K562 (cell line): ENCODE data around the gene SLC46A3. TPM values are rescaled to one million over a fixed set of nuclear protein-coding genes. Genes with fewer than 3 reads are reported as not detected.

Experiments used
- ATAC-seq: fragments of 200-7000 bp; cut with Tn5 transposase; 3 replicates; pipeline ENCODE4 v1.9.1; 2020; ENCODE audit warnings: moderate library complexity
- BruUV-seq: library from RNA; stranded (reverse); fragments of 400-500 nt; replicated peaks from 2 replicates; lab custom pipeline; 2021; lab: Mats Ljungman, UMichigan
- CTCF ChIA-PET: fragments of 300-600 bp; formaldehyde crosslinking; extraction: SDS; loops from one replicate; lab custom pipeline; 2021; ENCODE audit warnings: low intra/inter-chr PET ratio; lab: Yijun Ruan, JAX
- POLR2A ChIA-PET: fragments of 300-600, 350-650 bp; sonication (Branson Sonifier 250); formaldehyde crosslinking; extraction: SDS; loops from one replicate; lab custom pipeline; 2021; ENCODE audit warnings: antibody characterized with exemption, inconsistent platforms; lab: Yijun Ruan, JAX
- DNase-seq, 4 experiments: peaks; one replicate each; pipeline versions ENCODE4 v3.0.0 to v3.0.0-alpha.2; 2011 to 2018; ENCODE audit warnings: low spot score in 3 of 4, mixed read lengths in 3 of 4; ENCODE audit errors: extremely low read depth in 1 of 4
- FAIRE-seq: peaks from 2 replicates; lab custom pipeline; 2011; peaks lifted over from hg19 to GRCh38; lab: Jason Lieb, UNC
- H2AFZ ChIP-seq: 2 replicates; pipeline ENCODE4 v1.6.0; 2011; ENCODE audit warnings: low read depth, low read length, control low read depth, inconsistent platforms
- H3K27ac ChIP-seq: fragments of 200-600 bp; 3 replicates; pipeline ENCODE4 v1.8.0; 2011; ENCODE audit warnings: low read depth, mild to moderate bottlenecking, control low read depth, inconsistent platforms, low read length, moderate library complexity, mixed read lengths; ENCODE audit errors: extremely low read depth
- H3K27me3 ChIP-seq, 2 experiments: fragments of 300-600 bp in 1 of 2; 2 replicates in 1 of 2; 3 replicates in 1 of 2; pipeline versions ENCODE4 v1.6.0 to v1.8.0; 2011; ENCODE audit warnings: inconsistent platforms in 2 of 2, low read length in 2 of 2, mild to moderate bottlenecking in 1 of 2, mixed read lengths in 1 of 2, moderate library complexity in 1 of 2; ENCODE audit not compliant: control insufficient read depth in 2 of 2, insufficient read depth in 2 of 2
- H3K36me3 ChIP-seq: fragments of 300-600 bp; 3 replicates; pipeline ENCODE4 v1.8.0; 2011; ENCODE audit warnings: mild to moderate bottlenecking, low read length, inconsistent platforms; ENCODE audit not compliant: control insufficient read depth, insufficient read depth
- H3K4me1 ChIP-seq, 2 experiments: fragments of 200-600 bp in 1 of 2; replicated peaks in 1 of 2; 2 replicates in 1 of 2; 3 replicates in 1 of 2; pipeline versions ENCODE4 v1.5.1 to v1.8.0; 2011; ENCODE audit warnings: inconsistent platforms in 2 of 2, low read length in 2 of 2, mild to moderate bottlenecking in 1 of 2, mixed read lengths in 1 of 2, moderate library complexity in 1 of 2; ENCODE audit not compliant: control insufficient read depth in 2 of 2, insufficient read depth in 2 of 2
- H3K4me2 ChIP-seq: 2 replicates; pipeline ENCODE4 v1.6.1; 2011; ENCODE audit warnings: low read length, control low read depth, inconsistent platforms, mixed read lengths; ENCODE audit not compliant: insufficient read depth
- H3K4me3 ChIP-seq: fragments of 200-600 bp; sonication (generic), shearing (Covaris generic); 2 replicates; pipeline ENCODE4 v1.5.1; 2016; ENCODE audit warnings: control low read depth, inconsistent platforms
- H3K79me2 ChIP-seq: fragments of 200-600 bp; 3 replicates; pipeline ENCODE4 v1.8.0; 2011; ENCODE audit warnings: low read length, inconsistent platforms; ENCODE audit not compliant: control insufficient read depth, insufficient read depth
- H3K9ac ChIP-seq, 2 experiments: 2 replicates each; pipeline versions ENCODE4 v1.6.0 to v1.6.1; 2011; ENCODE audit warnings: low read depth in 2 of 2, low read length in 2 of 2, control low read depth in 1 of 2, inconsistent platforms in 1 of 2, mild to moderate bottlenecking in 1 of 2, mixed read lengths in 1 of 2; ENCODE audit not compliant: insufficient read depth in 1 of 2
- H3K9me1 ChIP-seq: one replicate; pipeline ENCODE4 v1.6.0; 2011; ENCODE audit warnings: inconsistent platforms, mild to moderate bottlenecking, low read length, moderate library complexity; ENCODE audit not compliant: control insufficient read depth, insufficient read depth
- H3K9me3 ChIP-seq: replicated peaks from 2 replicates; pipeline ENCODE4 v1.5.1; 2011; ENCODE audit warnings: low read depth, low read length, inconsistent platforms; ENCODE audit not compliant: control insufficient read depth, insufficient read depth
- H4K20me1 ChIP-seq: replicated peaks from 2 replicates; pipeline ENCODE4 v1.6.1; 2011; ENCODE audit warnings: low read length, inconsistent platforms, mixed read lengths; ENCODE audit not compliant: control insufficient read depth, insufficient read depth
- ARHGAP35 ChIP-seq: fragments of 450-650 bp; IDR thresholded peaks from 2 replicates; pipeline ENCODE4 v1.6.1; 2018; ENCODE audit not compliant: partially characterized antibody
- ATF3 ChIP-seq, 2 experiments: fragments of 450-650 bp in 1 of 2; sonication (generic) in 1 of 2; formaldehyde crosslinking in 1 of 2; IDR thresholded peaks in 1 of 2; conservative IDR thresholded peaks in 1 of 2; 2 replicates each; pipeline versions ENCODE4 v1.6.1 to v1.8.1; 2016 to 2023; ENCODE audit warnings: mild to moderate bottlenecking in 2 of 2, moderate library complexity in 2 of 2, inconsistent platforms in 1 of 2, missing genetic modification reagents in 1 of 2
- CBX1 ChIP-seq: sonication (generic); IDR thresholded peaks from 2 replicates; pipeline ENCODE4 v1.6.1; 2016; ENCODE audit warnings: antibody characterized with exemption, low read depth, mild to moderate bottlenecking
- CSDE1 ChIP-seq, 2 experiments: fragments of 450-650 bp; IDR thresholded peaks; 2 replicates each; pipeline ENCODE4 v1.6.1; 2016; ENCODE audit warnings: mild to moderate bottlenecking in 1 of 2
- RAD51 ChIP-seq: fragments of 450-650 bp; IDR thresholded peaks from 2 replicates; pipeline ENCODE4 v1.7.1; 2016; ENCODE audit warnings: low read depth, mild to moderate bottlenecking, borderline replicate concordance
- SMARCE1 ChIP-seq: fragments of 450-650 bp; IDR thresholded peaks from 2 replicates; pipeline ENCODE4 v1.7.1; 2016; ENCODE audit warnings: mild to moderate bottlenecking
- TEAD1 ChIP-seq, 2 experiments: fragments of 450-650 bp in 1 of 2; sonication (generic) in 1 of 2; formaldehyde crosslinking; IDR thresholded peaks; 2 replicates each; pipeline versions ENCODE4 v1.4.0 to v1.8.0; 2020 to 2022; ENCODE audit warnings: mild to moderate bottlenecking in 2 of 2, missing genetic modification reagents in 1 of 2
- TSC22D4 ChIP-seq: fragments of 450-650 bp; IDR thresholded peaks from 2 replicates; pipeline ENCODE4 v1.6.1; 2016; ENCODE audit warnings: missing genetic modification characterization, missing biosample characterization, control low read depth
- WGBS: fragments of 100-300 bp; shearing (Covaris generic); methylation state at CpG from one replicate; pipeline ENCODE4 v1.1.6; 2016; ENCODE audit warnings: low coverage, mixed read lengths; ENCODE audit not compliant: insufficient coverage; ENCODE audit errors: missing lambda C conversion rate; 5-methylcytosine and 5-hydroxymethylcytosine counted together
- in situ Hi-C: fragments of 300-500 bp; cut with MboI; formaldehyde crosslinking; loops from 4 replicates; pipeline ENCODE4 v1.15.0; 2018; ENCODE audit warnings: inconsistent platforms, mixed read lengths
- intact Hi-C: fragments of 100-400 bp; cut with micrococcal nuclease; formaldehyde crosslinking; loops from 2 replicates; pipeline ENCODE4 v1.14.2; 2022
- polyA plus RNA-seq, 8 experiments: library from polyadenylated mRNA; depleted of rRNA in 4 of 8; stranded (reverse) in 5 of 8; unstranded in 3 of 8; fragments of >200 nt; fragmentation: Nextera tagmentation in 2 of 8; fragmentation: Illumina TruSeq in 1 of 8; extraction: Ambion mirVana in 2 of 8; extraction: Trizol in 1 of 8; gene quantifications; 2 replicates each; pipeline versions ENCODE4 v1.2.1 to v1.2.3, GENCODE V29; 2011 to 2014; ENCODE audit warnings: inconsistent platforms in 1 of 8, missing spikeins in 1 of 8
- total RNA-seq, 7 experiments: library from RNA; depleted of rRNA in 6 of 7; stranded (reverse); fragments of >200 nt in 6 of 7; fragmentation: Illumina TruSeq in 2 of 7; extraction: Trizol in 2 of 7; gene quantifications; 2 replicates each; pipeline versions ENCODE4 v1.2.1 to v1.2.3, GENCODE V29; 2011 to 2021; ENCODE audit warnings: low replicate concordance in 1 of 7

The SLC46A3 gene
- total and polyA plus RNA-seq, 9 of the 15 experiments (the other 6 are each of a cell fraction or from before 2014, with no cell fraction given): 0.14 to 1.2 (median 0.51) TPM

DNA sequence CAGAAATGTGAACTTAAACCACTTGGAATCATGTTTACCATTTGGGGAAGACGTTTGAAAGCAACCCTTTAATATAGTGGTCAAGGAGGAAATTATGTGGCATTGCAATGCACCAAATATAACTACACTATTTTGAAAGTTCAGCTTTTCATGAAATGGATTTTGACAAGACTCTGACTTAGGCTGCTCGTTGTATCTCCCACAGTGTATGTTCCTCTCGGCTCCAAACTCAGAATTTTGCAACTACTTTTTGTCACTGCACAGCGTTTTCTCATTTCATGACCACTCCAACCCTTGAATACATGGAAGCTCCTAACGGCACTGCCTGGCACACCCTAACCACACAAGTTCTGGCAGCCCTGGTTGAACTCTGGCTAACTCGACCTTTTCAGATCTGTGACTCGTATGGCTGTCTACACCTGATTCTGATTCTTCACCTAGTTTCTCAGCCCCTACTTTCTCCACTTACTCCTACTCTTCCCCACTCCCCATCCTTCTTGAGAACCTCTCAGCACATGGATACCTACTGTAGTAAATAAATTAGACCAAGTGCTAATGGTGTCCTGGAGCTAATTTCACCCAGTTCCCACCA lies 66.9 kb downstream of the SLC46A3 start:
- ATAC-seq: no peak
- Histone ChIP-seq H3K9ac (no peak overlapping the region), H4K20me1 (no peaks in the 10 kb centered on the region), H3K79me2 (peaks cover 5% of the 10 kb centered on the region), H3K4me2 (no peak overlapping the region), H3K9me3 (no peaks in the 10 kb centered on the region), H3K27me3 (no peaks in the 10 kb centered on the region), H3K36me3 (no peaks in the 10 kb centered on the region), H3K27ac (no peak overlapping the region), H3K4me1 (peaks cover 0 to 2% of the 10 kb centered on the region in 2 experiments; a peak in 3 of 5 replicates), H3K4me3 (no peak overlapping the region), H3K9me1 (no peaks in the 10 kb centered on the region), H2AFZ (no peak overlapping the region)
- ChIA-PET CTCF (no interaction called here), POLR2A (no interaction called here)
- WGBS: 58% methylated on average over 7 of the region's 7 CpGs
- TF ChIP-seq ATF3 (IDR thresholded peaks at IDR 0.05): no peak
- TF ChIP-seq ATF3 (CRISPR knock-in tag; conservative IDR thresholded peaks at IDR 0.05): no peak
- TF ChIP-seq TSC22D4 (tag): no peak
- no peak for TF ChIP-seq SMARCE1
- TF ChIP-seq TEAD1 (CRISPR knock-in tag; IDR thresholded peaks at IDR 0.05): no peak
- TF ChIP-seq RAD51: no peak
- no peak for TF ChIP-seq CBX1
- TF ChIP-seq ARHGAP35: no peak
- TF ChIP-seq CSDE1 (IDR thresholded peaks at IDR 0.05): no peak
- intact Hi-C loops: no loop called here
- FAIRE-seq: no peak
- in situ Hi-C loops: no loop called here
- no TSS peak for BruUV-seq
- no peak for DNase-seq
